Posterior cingulate gyrus (tissue), 11 donors: ENCODE measurements around the gene ZDHHC14.

Experiments
- DNase-seq, 10 donors: peaks; one replicate each; pipeline versions ENCODE4 v3.0.0 to v3.0.0-alpha.2; 2020 to 2021; ENCODE audit warnings: mixed read lengths in 3 of 10
- intact Hi-C: fragments of 100-400 bp; cut with DNase I; formaldehyde crosslinking; loops from one replicate; pipeline ENCODE4 v1.15.1; 2023

ZDHHC14 gene

GRCh38 chr6:157511682-157512381 is 130.8 kb downstream of the ZDHHC14 start:
- intact Hi-C loops = no loop called here
- no peak for DNase-seq

- DNase-seq = no peak
- intact Hi-C loops = no loop called here
Observed at GRCh38 chr6:157512382-157512682, 131.3 kb downstream of the ZDHHC14 start.

- intact Hi-C loops = no loop called here
- DNase-seq = no peak
Observed at GRCh38 chr6:157513004-157513603, 132.1 kb downstream of the ZDHHC14 start.

GRCh38 chr6:157513619-157514485 is 132.9 kb downstream of the ZDHHC14 start:
- intact Hi-C loops = no loop called here
- DNase-seq = no peak

GRCh38 chr6:157514659-157515496 is 133.9 kb downstream of the ZDHHC14 start:
- intact Hi-C loops = no loop called here
- peak in 1 of 10 donors; percentile 27 for DNase-seq

- DNase-seq = no peak
- intact Hi-C loops = no loop called here
Observed at GRCh38 chr6:157516319-157517026, 135.5 kb downstream of the ZDHHC14 start.

GRCh38 chr6:157517601-157518359 is 136.8 kb downstream of the ZDHHC14 start:
- intact Hi-C loops = no loop called here
- DNase-seq = no peak

- peak in 1 of 10 donors; percentile 81 for DNase-seq
- intact Hi-C loops = no loop called here
Observed at GRCh38 chr6:157518397-157519250, 137.6 kb downstream of the ZDHHC14 start.

GRCh38 chr6:157519255-157520116 is 138.5 kb downstream of the ZDHHC14 start:
- intact Hi-C loops = no loop called here
- no peak for DNase-seq

GRCh38 chr6:157520117-157520406 is 139.1 kb downstream of the ZDHHC14 start:
- DNase-seq = no peak
- intact Hi-C loops = no loop called here

GRCh38 chr6:157520596-157521361 is 139.8 kb downstream of the ZDHHC14 start:
- no peak for DNase-seq
- intact Hi-C loops = no loop called here

GRCh38 chr6:157521362-157522335 is 140.7 kb downstream of the ZDHHC14 start:
- no peak for DNase-seq
- intact Hi-C loops = no loop called here

- no peak for DNase-seq
- intact Hi-C loops = no loop called here
Observed at GRCh38 chr6:157522472-157522871, 141.5 kb downstream of the ZDHHC14 start.

GRCh38 chr6:157524735-157525134 is 143.7 kb downstream of the ZDHHC14 start:
- intact Hi-C loops = no loop called here
- no peak for DNase-seq

GRCh38 chr6:157525292-157525889 is 144.4 kb downstream of the ZDHHC14 start:
- DNase-seq = no peak
- intact Hi-C loops = no loop called here
